NCI-H2107 treated with DMSO at 0.1 percent for 48 hours (cell line): ENCODE results near the gene ATP11C.
"Not testable (repeated sequence)": the region's sequence is repeated elsewhere in the genome, so short reads cannot be mapped to it uniquely, and the experiment has no call there.

ENCODE experiments used
- DNase-seq: peaks from one replicate; lab custom pipeline; 2025; ENCODE audit not compliant: unreplicated experiment; lab: John Stamatoyannopoulos, UW

Gene ATP11C

GRCh38 chrX:139932901-139933796, at the start of gene ATP11C:
Gene ATP11C, minus strand, starts transcription at chrX:139933053. Its CDS starts 1,011 bp downstream, at chrX:139932042.
- DNase-seq: peak; percentile 72

- no peak for DNase-seq
Observed at GRCh38 chrX:139974471-139974870, 41.6 kb upstream of the ATP11C start.

GRCh38 chrX:139972629-139973624, 40.1 kb upstream of the ATP11C start:
- no peak for DNase-seq

- no peak for DNase-seq
Observed at GRCh38 chrX:139972113-139972512, 39.3 kb upstream of the ATP11C start.

- DNase-seq: no peak
Observed at GRCh38 chrX:139971394-139971749, 38.5 kb upstream of the ATP11C start.

GRCh38 chrX:139969286-139969685, 36.4 kb upstream of the ATP11C start:
- no peak for DNase-seq

GRCh38 chrX:139967750-139968149, 34.9 kb upstream of the ATP11C start:
- no peak for DNase-seq

GRCh38 chrX:139967300-139967699, 34.4 kb upstream of the ATP11C start:
- DNase-seq: no peak

GRCh38 chrX:139966159-139966558, 33.3 kb upstream of the ATP11C start:
- not testable (repeated sequence) for DNase-seq

GRCh38 chrX:139965421-139965820, 32.6 kb upstream of the ATP11C start, which contains the start of gene CXorf66:
Gene CXorf66, minus strand, starts transcription at chrX:139965521. Its CDS starts 25 bp downstream, at chrX:139965496.
- no peak for DNase-seq

- not testable (repeated sequence) for DNase-seq
Observed at GRCh38 chrX:139961091-139961490, 28.2 kb upstream of the ATP11C start.

- no peak for DNase-seq
Observed at GRCh38 chrX:139949703-139950102, 16.9 kb upstream of the ATP11C start.

GRCh38 chrX:139945075-139945474, 12.2 kb upstream of the ATP11C start:
- no peak for DNase-seq

GRCh38 chrX:139936259-139936658, 3.4 kb upstream of the ATP11C start:
- no peak for DNase-seq

GRCh38 chrX:139933904-139934303, 1.1 kb upstream of the ATP11C start:
- no peak for DNase-seq

- no peak for DNase-seq
Observed at GRCh38 chrX:139932073-139932900, 566 bp downstream of the ATP11C start.

- no peak for DNase-seq
Observed at GRCh38 chrX:139931646-139932072, 1.2 kb downstream of the ATP11C start.

- DNase-seq: peak; percentile 39
Observed at GRCh38 chrX:139930916-139931645, 1.8 kb downstream of the ATP11C start.

- no peak for DNase-seq
Observed at GRCh38 chrX:139930401-139930800, 2.5 kb downstream of the ATP11C start.

- DNase-seq: no peak
Observed at GRCh38 chrX:139929876-139930275, 3.0 kb downstream of the ATP11C start.
